DOHH2 (cell line): ENCODE data around the gene CDH4.

Experiments used
- EZH2phosphoT487 ChIP-seq: fragments of 200-600 bp; sonication (generic); IDR thresholded peaks from 2 replicates; pipeline ENCODE4 v1.6.1; 2017; ENCODE audit warnings: borderline replicate concordance, mild to moderate bottlenecking, antibody characterized with exemption, low read length, moderate library complexity, mixed read lengths
- TF ChIP-seq, protein P1 (sequence below): fragments of 200-600 bp; sonication (generic); IDR thresholded peaks from one replicate; pipeline ENCODE4 v1.5.1; 2014; ENCODE audit warnings: antibody characterized with exemption, mild to moderate bottlenecking, low read depth, low read length; ENCODE audit not compliant: poor library complexity, severe bottlenecking

- TF ChIP-seq, protein P1, sequence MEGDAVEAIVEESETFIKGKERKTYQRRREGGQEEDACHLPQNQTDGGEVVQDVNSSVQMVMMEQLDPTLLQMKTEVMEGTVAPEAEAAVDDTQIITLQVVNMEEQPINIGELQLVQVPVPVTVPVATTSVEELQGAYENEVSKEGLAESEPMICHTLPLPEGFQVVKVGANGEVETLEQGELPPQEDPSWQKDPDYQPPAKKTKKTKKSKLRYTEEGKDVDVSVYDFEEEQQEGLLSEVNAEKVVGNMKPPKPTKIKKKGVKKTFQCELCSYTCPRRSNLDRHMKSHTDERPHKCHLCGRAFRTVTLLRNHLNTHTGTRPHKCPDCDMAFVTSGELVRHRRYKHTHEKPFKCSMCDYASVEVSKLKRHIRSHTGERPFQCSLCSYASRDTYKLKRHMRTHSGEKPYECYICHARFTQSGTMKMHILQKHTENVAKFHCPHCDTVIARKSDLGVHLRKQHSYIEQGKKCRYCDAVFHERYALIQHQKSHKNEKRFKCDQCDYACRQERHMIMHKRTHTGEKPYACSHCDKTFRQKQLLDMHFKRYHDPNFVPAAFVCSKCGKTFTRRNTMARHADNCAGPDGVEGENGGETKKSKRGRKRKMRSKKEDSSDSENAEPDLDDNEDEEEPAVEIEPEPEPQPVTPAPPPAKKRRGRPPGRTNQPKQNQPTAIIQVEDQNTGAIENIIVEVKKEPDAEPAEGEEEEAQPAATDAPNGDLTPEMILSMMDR, result no peak
- TF ChIP-seq EZH2phosphoT487, result no peak
Observed at GRCh38 chr20:61538183-61538942, 286.3 kb downstream of the CDH4 start.
